GM21723 (cell line): Measurements from ENCODE around the gene NUP214.
A peak's percentile ranks its signal among the peaks of the same experiment; 100 is the strongest.

Experiments used
- ATAC-seq: cut with Tn5 transposase; IDR thresholded peaks from one replicate; pipeline ENCODE4 v1.9.1; 2021; ENCODE audit warnings: mild to moderate bottlenecking, moderate library complexity; ENCODE audit not compliant: unreplicated experiment

Gene NUP214

DNA sequence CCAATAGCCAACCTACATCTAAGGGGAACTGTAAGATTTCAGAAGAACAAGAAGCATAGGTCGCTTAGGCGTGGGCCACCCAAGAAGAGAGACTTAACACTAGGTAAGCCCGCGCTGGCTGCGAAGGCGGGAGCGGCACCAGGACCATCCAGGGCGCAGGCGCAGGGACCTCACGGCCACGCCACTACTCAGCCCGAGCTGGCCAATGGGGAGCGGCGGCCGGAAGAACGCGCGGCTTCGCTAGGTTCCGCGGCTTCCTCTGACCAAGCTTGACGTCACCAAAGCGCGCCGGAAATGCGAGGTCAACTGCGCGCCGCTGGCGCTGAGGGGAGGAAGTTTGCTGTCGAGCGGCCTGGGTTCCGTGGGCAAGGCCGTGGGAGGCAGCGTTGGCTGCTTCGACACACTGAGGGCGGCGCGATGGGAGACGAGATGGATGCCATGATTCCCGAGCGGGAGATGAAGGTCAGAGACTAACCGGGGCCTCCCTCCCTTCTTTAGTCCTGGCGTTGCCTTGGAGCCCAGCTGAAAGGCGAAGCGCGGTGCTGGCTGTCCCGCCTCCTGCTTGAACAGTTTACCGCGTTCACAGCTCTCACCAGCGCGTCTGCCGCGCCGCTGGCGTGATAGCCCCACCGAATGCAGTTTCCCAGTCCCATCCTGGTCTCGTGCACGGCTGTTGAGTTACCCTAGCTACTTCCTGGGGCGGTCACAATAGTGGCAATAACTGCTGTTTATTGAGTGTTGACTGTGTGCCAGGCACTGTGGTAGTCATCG is at the start of gene NUP214:
Gene NUP214 (plus strand): TSS at position 299 of the 771 bp plus-strand sequence. CDS start 119 bp downstream, at position 418.
- ATAC-seq: peak; percentile 93

DNA sequence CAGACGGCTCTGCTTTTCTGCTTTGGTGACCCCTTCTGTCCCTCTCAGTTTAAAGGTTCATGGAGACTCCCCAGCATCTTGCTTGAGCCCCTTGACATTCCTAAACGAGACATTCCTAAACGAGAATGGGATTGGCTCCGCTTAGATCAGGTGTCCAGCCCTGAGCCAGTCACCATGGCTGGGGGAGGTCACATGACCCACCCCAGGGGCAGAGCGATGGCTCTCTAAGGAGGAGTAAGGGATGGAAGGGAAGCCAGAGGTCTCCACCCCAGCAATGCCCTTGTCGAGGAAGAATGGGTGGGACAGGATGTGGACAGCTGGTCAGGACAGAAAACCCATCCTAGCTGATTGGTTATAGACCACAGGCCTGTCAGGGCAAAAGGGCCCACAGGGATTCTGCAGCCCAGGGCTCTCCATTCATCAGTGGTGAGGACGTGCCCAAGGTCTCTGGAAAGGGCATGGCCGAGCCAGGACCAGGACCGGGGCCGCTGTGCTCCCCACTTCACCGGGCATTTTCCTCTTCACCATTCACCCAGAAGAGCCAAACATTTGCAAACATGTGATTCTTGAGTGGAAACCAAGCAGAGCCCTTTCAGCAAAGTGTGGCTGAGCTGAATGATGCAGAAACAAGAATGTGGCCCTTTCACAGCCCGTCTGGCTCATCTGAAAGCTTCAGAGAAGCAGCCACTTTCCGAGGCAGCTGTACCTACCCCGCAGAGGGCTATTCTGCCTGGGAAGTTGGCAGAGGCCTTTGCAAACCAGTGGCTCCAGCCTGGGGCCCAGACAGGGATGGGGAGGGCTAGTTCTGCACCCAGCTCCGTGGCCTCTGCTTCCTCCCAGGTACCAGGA is 48.8 kb upstream of the NUP214 start:
- no peak for ATAC-seq

DNA sequence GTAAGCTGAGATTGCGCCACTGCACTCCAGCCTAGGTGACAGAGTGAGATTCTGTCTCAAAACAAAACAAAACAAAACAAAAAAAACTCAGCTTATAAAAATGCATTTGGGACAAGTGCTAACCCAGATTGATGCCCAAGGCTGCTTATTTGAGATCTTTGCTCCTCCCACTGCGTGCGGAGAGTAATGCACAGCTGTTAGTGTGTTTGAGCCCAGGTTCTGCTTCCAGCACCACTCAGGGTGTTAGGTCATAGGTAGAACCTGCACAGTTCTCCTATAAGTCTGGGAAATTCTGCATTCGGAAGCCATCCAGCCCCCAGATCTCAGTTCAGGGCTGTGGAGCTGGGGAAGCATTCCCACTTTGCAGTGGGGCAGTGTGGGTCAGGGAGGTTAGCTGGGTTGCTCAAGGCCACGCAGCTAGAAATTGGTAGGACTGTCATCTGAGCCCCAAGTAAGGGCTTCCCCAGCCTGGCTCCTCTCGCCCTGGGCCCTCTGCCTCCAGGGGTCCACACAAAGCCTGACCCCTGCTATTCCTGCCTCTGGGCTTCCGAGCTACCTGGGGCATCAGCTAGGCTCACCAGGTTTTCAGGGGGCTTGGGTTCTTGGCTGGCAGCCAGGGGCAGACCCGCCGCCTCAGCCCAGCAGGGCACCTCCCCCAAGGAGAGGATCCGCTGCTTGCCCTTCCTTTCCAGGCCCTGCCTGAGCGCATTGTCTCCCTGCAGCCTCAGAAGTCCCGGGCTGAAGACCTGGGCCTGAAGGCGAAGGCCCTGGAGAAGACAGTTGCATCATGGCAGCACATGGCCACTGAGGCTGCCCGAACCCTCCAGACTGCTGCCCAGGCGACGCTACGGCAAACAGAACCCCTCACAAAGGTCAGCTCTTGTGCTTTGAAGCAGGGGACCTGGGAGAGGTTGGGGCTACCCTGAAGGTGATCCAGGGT is 46.7 kb upstream of the NUP214 start:
- no peak for ATAC-seq

DNA sequence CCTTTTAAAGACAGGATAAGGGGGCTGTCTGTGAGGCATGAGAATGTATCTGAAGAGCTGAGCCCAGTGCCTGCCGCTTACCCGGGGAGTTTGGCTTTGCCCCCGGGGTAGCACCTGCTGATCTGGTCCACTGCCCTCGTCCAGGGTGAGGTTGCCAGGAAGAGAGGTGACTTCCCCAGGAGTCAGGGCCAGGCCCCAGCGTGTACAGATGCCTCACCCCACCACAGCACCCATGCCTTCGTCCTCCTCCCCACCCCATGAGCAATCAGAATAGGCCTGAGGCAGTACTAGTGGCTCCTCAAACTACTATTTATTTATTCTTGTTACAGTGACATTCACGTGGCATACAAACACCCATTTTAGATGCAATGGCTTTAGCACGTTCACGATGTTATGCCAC is 44.8 kb upstream of the NUP214 start:
- no peak for ATAC-seq

DNA sequence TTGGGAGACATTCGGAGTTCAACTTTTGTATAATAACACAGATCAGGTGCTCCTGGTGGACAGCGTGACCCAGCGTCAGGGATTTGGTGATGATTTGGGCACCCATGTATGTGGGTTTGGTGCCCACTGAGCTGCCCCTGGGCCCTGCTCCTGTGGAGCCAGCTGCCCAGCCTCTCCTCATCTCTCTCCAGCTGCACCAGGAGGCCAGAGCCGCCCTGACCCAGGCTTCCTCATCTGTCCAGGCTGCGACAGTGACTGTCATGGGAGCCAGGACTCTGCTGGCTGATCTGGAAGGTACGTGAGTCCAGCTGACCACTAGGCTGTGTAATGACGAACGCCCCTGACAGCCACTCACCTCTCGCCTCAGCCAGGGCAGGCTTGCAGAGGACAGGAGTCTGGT is 43.5 kb upstream of the NUP214 start:
- no peak for ATAC-seq

DNA sequence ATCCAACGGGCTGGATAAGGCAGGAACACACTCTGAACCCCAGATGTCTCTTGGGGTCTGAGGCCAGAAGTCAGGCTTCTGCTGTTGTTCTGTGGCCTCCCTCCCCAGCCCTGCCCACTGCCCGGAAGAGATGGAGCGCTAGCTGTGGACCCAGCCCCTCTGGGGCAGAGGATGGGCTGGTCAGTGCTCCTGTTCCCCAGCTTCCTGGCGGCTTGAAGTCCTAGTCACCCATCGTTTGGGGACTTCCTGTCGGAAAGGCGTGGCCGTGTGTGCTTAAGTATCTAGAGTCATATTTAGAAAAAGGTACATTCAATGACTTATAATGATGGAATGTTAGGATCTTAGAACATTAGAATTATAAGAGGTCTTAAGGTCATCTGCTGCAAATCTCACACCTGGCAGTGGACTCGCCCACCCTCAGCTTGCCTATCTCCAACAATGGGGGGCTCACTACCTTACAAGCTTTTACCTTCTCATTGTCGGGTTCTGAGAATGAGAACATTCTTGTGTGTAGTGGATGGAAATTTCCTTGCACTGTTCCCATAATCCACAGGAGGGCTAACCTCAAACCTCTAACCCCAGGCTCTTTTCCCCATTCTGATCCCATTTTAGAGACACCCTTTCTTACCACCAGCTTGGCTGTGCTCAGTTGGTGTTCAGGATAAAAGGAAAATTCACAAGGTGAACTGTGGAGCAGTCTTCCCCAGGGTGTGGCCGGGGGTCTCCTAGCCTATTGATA is 42.4 kb upstream of the NUP214 start:
- no peak for ATAC-seq

DNA sequence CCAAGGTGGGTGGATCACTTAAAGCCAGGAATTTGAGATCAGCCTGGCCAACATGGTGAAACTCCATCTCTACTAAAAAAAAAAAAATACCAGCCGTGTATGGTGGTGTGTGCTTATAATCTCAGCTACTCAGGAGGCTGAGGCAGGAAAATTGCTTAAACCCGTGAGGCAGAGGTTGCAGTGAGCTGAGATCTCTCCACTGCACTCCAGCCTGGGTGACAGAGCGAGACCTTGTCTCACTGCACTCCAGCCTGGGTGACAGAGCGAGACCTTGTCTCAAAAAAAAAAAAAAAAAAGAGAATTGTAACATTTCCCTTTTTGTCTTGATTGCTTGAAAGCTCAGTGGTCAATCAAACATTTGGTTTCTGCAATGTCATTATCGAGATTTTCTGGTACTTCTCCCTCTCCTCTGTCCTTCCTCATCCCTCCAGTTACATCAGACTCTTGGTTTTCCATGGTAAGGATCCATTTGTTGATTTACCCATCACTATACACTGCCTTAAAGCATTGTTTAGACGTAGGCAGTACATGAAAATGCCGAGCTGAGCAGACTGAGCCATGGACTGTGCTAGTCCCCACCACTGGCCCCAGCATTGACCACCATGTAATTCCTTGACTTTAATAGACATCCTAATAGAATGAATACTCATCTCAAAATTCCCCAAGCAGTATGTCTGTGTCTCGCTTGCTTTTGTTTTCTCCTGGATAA is 40.6 kb upstream of the NUP214 start:
- no peak for ATAC-seq

DNA sequence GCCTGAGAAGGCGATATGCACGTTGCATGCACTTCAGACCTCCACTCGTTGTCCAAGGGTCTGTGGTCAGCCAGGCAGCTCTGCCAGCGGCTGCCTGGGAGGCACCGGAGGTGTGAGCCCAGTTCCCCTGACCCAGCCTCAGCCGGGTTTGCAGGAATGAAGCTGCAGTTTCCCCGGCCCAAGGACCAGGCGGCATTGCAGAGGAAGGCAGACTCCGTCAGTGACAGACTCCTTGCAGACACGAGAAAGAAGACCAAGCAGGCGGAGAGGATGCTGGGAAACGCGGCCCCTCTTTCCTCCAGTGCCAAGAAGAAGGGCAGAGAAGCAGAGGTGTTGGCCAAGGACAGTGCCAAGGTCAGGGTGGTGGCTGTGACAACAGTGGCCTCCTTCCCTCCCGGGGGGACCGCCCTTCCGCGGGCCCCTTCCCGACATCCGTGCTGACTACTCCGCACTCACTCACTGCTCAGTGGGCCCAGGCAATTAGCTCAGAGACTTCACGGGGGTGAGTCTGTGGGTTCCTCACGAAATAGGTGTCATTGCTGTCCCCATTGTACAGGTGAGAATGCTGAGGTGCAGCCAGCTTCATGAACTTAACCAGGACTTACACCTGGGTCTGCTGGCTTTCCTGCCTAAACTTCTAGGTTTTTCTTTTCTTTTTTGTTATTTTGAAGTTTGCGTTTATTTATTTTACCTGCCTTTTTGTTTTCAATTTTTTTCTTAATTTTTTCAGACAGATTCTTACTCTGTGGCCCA is 39.8 kb upstream of the NUP214 start:
- no peak for ATAC-seq

DNA sequence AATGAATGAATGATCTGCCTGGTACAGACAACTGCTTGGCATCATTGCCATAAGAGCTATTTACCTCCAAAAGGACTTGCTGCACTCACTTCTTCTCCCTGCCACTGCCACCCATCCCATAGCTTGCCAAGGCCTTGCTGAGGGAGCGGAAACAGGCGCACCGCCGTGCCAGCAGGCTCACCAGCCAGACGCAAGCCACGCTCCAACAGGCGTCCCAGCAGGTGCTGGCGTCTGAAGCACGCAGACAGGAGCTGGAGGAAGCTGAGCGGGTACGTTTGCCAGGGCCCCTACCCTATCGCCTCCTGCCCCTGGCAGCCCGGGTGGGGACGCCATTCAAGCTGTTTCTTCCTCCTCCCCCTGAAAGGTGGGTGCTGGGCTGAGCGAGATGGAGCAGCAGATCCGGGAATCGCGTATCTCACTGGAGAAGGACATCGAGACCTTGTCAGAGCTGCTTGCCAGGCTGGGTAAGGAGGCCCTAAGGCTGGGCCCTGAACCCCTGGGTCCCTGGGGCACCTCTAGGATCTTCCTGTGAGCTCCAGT is 38.0 kb upstream of the NUP214 start:
- no peak for ATAC-seq

DNA sequence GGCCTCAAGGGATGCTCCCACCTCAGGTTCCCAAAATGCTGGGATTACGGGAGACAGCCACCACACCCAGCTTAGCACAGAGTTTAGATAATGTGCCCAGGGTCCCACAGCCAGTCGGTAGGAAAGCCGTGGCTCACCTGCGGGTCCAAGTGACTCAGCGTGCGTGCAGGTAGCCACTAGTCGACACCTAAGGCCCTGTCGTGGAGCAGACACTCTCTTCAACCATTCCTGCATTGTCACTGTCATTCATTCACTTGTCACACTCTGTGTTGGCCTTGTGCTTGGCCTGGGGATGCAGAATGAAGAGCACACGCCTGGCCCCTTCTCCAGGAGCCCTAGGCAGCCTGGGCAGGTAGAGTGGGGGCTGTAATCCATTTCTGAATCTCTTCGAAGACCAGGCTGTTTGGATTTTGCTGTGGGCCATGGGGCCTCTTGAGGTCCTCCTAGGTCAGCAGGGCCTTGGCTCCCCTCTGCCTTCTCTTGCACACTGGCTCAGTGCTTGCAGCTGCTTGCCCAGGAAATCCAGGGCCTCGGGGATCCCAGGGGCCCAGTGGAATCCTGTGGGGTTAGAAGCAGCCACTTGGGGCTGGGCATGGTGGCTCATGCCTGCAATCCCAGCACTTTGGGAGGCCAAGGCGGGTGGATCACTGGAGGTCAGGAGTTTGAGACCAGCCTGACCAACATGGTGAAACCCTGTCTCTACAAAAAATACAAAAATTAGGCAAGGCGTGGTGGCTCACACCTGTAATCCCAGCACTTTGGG is 35.2 kb upstream of the NUP214 start:
- no peak for ATAC-seq

DNA sequence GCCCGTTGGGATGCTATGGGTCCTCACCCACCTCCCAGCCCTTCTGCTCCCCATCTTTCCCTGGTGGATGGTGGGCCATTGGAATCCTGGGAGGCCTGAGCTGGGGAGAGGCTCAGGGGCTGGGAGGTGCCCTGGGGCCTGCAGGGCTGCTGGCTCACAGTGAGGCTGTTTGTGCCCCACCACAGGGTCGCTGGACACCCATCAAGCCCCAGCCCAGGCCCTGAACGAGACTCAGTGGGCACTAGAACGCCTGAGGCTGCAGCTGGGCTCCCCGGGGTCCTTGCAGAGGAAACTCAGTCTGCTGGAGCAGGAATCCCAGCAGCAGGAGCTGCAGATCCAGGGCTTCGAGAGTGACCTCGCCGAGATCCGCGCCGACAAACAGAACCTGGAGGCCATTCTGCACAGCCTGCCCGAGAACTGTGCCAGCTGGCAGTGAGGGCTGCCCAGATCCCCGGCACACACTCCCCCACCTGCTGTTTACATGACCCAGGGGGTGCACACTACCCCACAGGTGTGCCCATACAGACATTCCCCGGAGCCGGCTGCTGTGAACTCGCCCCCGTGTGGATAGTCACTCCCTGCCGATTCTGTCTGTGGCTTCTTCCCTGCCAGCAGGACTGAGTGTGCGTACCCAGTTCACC is 33.9 kb upstream of the NUP214 start:
- ATAC-seq: no peak

DNA sequence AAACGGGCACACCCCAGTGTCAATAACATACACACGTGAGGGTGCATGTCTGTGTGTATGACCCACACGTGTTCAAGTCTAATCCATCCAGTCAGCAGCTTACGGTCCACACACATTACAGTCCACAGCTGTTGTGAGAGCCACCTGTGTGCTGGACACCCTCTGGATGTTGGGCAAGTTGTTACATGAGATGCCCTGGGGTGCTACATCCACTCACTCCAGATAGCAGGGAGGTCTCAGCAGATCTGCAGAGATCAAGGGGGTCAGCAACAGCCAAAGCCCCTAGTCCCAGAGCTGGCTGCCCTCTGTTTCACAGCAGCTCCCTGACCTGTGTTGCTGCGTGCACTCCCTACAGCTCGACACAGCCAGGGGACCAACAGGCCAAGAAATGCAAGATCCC is 33.4 kb upstream of the NUP214 start:
- ATAC-seq: no peak

DNA sequence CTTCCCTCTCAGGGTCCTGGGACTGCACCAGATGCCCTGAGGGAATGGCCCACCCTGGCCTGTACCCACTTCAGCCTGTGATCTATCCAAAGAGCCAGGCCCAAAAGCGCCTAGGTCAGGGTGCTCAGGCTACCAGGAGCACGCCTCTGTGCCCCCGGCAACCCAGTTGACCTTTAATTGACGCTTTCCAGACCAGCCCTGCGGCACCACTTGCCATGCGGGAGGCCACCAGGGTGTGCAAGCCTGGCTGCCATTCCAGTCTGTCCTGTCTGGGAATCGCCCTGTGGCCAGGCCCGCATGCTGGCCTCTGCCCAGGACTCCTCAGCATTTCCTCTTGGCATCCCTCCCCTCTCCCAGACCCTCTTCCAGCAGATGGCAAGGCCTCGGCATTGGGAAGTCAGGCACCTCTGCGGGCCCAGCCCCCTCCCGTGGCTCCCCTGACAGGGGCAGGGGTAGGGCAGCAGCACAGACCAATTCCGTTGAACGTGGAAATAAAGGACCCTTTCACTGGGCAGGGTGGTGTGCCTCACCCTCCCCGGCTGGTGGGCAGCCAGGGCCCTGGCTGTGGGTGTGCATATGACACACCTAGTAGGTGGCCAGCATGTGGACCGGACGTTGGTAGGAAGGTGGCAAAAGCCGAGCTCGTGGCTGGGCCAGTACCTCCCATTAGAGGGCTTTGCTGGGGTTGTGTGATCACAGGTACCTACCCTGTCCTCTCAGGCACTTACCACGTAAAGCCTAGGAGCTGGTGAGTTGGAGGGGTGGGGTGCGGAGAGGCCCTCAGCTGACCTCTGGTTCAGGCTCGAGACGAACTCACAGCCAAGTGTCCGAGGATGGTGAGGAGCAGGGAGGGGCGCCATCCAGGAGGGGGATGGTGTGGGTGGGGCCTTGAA is 32.6 kb upstream of the NUP214 start:
- ATAC-seq: no peak

DNA sequence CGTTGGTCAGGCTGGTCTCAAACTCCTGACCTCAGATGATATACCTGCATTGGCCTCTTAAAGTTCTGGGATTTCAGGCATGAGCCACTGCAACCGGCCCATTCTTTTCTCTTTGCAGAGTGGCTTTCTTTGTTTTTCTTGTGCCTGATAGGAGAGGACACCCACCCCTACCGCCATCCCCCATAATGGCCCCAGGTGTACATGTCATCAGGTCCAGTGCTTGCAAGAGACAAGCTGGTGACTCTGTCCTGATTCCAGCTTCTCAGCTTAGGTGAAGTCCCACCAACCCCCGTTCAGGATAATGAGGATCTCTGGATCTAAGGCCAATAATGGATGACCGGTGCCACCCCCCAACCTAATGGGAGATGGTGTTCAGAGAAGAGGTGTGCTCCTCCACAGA is 31.4 kb upstream of the NUP214 start:
- ATAC-seq: no peak

DNA sequence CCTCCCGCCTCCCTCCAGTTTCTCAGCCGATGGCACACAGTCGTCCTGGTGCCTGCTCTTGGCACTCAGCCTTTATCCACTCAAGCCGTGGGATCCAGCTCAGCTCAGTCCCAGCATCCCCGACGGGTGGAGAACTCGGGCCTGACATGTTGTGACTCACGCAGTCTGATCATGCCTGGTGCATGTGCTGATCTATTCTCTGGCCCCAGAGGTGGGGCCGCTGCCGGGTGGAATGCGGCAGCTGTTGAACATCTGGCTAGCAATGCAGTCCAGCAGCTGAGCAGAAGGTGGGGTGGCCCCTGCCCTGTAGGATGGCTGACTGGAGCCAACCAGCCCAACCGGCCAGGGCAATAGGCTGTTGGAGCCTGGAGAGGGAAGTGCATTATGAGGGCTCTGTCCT is 30.8 kb upstream of the NUP214 start:
- no peak for ATAC-seq

DNA sequence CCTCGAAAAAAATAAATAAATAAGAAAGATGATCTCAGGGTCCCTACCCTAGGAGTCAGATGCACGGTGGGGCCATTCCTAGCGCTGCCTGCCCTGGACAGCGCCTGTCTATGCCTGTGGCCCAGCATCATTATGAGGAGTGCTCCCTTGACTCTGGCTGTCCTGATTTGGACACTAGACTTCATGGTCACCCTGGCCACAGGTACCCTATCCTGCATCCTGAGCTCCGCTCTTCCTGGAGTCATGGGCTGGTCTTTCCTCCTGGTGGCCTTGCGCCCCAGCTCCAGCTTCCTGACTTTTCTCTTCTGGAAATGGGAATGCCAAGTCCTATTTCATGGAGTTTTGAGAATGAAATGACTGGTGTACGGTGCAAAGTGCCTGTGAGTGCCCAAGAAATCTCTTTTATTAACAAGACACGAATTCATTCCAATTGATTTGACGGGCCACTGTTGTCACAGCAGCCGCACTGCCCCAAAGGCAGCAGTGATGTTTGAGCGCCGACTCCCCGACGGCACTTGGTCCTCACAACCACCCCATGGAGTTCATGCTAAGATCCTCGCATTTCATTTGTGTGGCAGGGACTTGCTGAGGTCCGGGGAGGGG is 29.6 kb upstream of the NUP214 start:
- ATAC-seq: no peak
